22Rv1 (cell line): ENCODE measurements around the gene TSPAN18.

Source experiments
- H3K27ac ChIP-seq: fragments of 450-650 bp; 2 replicates; pipeline ENCODE4 v1.5.1; 2017
- CTCF ChIP-seq: fragments of 450-650 bp; IDR thresholded peaks from 2 replicates; pipeline ENCODE4 v1.5.1; 2017; ENCODE audit warnings: mild to moderate bottlenecking
- ZFX ChIP-seq: fragments of 450-650 bp; IDR thresholded peaks from 2 replicates; pipeline ENCODE4 v1.6.1; 2017; ENCODE audit warnings: antibody characterized with exemption, borderline replicate concordance

The TSPAN18 gene

GRCh38 chr11:44828296-44828695, 101.5 kb downstream of the TSPAN18 start:
- TF ChIP-seq ZFX, result no peak
- no peak for TF ChIP-seq CTCF

DNA sequence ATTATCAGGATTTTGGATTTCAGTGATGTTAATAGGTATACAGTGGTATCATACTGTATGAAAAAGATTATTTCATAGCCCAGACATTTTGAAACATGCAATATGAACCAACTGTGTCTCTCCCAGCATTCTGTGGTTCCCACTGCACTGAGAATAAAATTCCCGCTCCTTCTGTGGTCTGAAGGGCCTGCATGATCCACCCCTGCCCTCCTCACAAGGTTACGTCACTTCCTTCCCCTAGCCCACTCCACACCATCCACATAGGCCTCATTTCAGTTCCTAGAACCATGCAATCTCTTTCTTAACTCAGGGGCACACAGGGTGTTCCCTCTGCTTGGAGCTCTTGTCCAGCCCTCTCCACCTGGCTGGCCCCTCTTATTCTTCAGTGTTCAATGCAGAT, 103.1 kb downstream of the TSPAN18 start:
- no peak overlapping the region for H3K27ac ChIP-seq
- TF ChIP-seq CTCF (no peak), ZFX (no peak)

More at GRCh38 chr11:44828296-44828695, 101.5 kb downstream of the TSPAN18 start:
- H3K27ac ChIP-seq, result no peak overlapping the region

DNA sequence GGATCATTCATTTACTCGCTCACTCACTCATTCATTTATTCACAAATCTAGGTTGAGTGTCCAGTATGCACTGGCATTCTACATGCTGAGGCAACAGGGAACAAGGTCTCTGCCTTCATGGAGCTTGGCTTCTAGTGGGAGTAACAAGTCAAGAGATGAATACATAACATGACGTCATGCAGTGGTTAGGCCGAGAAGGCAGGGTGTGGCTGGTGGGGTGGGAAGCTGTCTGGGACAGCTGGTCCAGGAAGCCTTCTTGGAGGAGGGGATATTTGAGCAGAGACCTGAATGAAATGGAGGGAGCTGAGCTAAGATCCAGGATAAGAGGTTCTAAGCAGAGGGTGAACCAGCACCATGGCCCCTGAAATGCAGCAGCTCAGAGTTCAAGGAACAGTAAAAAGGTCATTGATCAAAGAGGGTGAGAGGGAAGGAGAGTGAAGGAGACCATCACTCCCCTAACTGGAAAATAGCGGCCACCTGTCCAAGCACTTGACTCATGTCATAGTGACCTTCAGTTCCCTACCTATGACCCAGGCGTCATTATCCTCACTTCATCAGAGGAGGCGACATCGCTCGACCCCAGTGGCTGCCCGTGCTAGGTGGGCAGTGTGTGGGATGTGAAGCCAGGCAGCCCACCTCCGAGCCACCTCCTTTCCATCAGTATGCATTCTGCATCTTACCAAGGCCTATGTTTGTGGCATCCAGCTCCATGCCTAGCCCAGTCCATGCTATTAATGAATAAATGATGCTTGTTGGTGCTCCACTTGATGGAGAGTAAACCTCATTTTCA, 105.0 kb downstream of the TSPAN18 start:
- TF ChIP-seq ZFX, result no peak
- TF ChIP-seq CTCF, result no peak
- no peak overlapping the region for H3K27ac ChIP-seq

DNA sequence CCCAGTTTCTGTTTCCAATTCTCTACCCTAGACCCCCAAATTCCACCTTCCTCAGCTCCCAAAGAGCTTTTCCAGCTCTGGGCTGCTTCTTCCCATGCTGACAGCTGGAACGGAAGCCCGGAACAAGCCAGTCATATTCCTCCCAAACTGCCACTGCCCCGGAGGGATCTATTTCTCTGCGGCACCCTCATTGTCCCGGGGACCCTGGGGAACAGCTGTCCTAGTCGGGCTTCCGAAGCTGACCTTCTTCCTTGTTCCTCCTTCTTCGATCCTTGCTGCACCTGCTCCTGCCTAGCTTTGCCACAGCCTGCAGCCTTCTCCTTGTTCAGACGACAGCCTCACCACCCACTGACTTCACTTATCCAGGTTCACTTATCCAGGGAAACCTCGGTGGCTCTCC, 105.7 kb downstream of the TSPAN18 start:
- H3K27ac ChIP-seq, result no peak overlapping the region
- TF ChIP-seq ZFX (no peak), CTCF (no peak)

- H3K27ac ChIP-seq, result no peak overlapping the region
- no peak for TF ChIP-seq ZFX
- no peak for TF ChIP-seq CTCF
Measured at GRCh38 chr11:44833221-44833876, 106.6 kb downstream of the TSPAN18 start.

GRCh38 chr11:44833877-44834452, 107.2 kb downstream of the TSPAN18 start:
- TF ChIP-seq CTCF (no peak), ZFX (no peak)
- H3K27ac ChIP-seq, result no peak overlapping the region

DNA sequence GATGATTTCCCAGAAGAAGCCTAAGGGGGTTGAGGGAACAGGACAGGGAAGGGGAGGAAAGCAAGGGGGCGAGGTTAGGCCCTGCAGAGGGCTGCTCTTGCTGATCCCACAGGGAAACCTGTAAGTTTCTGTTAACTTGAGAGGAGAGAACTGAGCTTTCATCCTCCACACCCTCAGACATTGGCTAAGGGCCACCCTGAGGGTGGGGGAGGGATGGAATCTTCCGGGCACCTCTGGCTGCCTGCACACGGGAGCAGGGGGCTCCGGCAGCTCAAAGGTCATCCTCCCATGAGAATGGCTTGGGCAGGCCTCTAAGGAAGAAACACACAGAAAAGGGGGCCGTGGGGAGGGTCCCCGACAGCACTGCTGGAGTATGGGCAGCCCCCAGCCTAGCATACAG, 108.1 kb downstream of the TSPAN18 start:
- TF ChIP-seq ZFX (no peak), CTCF (no peak)
- no peak overlapping the region for H3K27ac ChIP-seq
